ENCODE measurements around the gene CSMD2.
"Not testable (repeated sequence)": the region's sequence is repeated elsewhere in the genome, so short reads cannot be mapped to it uniquely, and the experiment has no call there.

Gene CSMD2

DNA sequence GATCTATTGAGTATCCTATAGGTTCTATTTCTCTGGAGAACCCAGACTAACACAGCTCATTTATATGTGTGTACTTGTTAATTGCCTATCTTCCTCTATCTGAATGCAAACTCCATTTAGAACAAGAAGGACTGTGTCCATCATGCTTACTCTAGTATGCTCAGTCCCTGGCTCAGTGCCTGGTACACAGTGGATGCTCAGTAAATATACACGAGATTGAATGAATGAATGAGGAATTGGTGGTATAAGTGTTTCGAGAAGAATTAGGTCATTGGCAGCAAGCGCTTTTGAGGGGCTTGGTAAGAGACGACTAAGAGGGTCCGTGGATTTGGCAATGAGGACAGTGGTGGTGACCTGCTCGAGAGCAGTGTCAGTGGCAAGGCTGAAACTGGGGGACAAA is 112.5 kb downstream of the CSMD2 start:
- DNase-seq (ENCODE audit: low read depth in 2 of 2) = no peak

DNA sequence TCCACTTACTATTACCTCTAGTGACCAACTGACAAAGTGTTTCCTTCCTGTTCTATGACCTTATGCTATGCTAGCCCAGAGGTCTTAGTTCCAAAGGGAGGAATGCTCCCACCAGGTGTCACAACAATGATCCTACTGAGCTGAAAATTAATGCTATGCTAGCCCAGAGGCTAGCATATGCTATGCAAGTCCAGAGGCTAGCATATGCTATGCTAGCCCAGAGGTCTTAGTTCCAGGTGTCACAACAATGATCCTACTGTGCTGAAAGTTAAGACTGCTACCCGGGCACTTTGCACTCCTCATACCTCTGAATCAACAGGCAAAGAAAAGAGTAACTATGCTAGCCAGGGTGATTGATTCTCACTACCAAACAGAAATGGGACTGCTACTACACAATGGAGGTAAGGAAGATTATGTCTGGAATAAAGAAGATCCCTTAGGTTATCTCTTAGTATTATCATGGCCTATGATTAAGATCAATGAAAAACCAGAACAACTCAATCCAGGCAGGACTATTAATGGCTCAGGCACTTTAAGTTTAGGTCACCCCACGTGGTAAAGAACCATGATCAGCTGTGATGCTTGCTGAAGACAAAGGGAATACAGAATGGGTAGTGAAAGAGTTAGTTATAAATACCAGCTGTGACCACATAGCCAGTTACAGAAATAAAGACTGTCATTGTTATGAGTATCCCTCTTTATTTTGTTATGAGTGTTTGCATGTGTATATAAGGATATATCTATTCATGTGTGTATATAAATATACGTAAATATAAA is 114.1 kb downstream of the CSMD2 start:
- no peak for DNase-seq (ENCODE audit: low read depth in 2 of 2)

DNA sequence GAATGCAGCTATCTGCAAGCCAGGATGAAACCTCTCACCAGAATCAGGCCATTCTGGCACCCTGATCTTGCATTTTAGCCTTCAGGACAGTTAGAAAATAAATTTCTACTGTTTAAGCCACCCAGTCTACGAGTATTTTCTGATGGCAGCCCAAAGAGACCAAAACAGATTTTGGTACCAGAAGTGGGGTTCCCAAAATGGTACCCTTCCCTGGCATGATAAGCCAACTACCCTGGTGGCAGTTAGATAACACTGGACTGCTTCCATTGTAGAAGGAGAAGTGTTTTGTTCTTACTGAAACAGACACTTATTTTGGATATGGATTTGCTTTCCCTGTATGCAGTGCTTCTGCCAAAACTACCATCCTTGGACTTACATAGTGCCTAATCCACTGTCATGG is 115.0 kb downstream of the CSMD2 start:
- DNase-seq (ENCODE audit: low read depth in 2 of 2) = no peak

DNA sequence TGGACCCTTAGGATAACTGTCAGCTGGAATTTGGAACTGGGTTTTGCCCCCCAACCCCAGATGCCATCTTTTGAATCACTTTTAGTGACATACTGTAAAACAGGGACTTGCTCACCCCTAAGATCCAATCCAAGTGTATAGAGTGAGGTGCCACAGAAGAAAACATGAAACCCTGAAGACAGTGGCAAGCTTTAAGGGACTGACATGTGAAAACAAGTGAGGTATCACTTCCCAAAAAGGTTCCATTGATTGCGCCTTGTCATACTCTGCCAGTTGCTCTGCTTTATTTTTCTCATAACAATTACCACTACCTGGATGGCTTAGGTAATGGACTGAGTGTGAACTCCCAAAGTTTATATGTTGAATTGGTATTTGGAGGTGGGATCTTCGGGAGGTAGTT is 115.6 kb downstream of the CSMD2 start:
- no peak for DNase-seq (ENCODE audit: low read depth in 2 of 2)

DNA sequence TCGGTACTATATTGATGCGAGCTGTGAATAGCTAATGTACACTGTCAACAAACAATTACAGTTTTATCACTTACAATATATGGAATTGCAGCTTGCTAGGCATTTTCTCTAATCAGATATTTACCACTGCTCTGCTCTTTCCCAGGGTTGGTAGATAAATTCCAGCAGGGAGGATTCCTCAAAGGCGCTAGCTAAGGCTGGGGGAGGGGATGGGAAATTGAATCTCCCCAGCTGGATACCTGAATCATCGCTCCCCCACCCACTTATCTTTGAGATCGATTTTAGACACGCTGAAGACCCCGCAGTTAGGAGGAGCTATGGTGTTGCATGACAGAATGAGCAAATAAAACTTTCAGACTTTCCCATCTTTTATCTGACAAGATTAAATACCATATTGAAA is 127.2 kb downstream of the CSMD2 start:
- DNase-seq (ENCODE audit: low read depth in 2 of 2) = no peak

DNA sequence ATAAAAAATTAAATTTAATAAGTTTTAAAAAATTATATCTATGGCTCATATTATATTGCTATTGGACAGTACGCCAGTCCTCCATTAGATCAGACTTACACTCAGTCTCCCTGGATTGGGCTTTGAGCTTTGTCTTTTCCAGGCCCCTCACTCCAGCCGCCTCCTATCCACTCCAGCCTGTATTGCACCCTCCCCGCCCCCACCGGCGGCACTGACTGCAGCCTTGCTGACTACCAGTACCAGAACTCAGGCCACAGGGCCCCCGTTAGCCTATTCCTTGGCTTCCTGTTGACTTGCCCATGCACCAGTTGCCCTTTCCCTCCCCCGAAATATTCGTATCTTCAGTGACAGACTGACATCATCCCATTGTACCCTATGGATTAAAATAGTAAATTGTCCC is 127.9 kb downstream of the CSMD2 start:
- DNase-seq (ENCODE audit: low read depth in 2 of 2) = no peak

DNA sequence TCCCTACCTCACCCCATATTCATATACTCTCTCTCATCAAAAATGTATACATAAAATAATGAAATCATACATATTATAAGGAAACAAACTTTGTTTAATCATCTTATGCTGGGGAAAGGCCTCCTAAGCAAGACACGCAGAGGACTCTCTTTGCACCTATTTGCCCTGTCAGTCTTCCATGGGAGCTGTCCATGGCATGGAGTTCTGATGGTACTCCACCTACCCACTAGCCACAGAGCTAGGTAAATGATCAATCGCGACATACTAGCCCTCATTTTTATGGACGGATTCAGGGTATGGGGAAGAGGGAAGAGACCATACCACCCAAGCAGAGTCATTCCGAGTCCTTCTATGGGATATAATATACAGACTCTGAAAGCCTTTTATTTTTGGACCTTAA is 131.0 kb downstream of the CSMD2 start:
- DNase-seq (ENCODE audit: low read depth in 2 of 2) = no peak

DNA sequence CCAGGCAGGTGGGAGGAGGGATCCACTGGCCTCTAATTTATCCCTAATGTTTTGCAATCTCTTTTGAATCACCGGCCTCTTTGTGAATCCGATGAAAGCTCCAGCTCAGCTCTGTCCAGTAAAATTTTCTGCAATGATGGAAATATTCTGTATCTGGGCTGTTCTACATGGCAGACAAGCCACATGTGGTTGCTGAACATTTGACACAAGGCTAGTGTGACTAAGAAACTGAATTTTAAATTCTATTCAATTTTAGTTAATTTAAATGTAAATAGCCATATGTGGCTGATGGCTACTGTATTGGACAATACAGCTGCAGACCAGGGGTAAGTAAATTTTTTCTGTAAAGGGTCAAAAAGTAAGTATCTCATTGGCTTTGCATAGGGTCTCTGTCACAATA is 135.1 kb downstream of the CSMD2 start:
- DNase-seq (ENCODE audit: low read depth in 2 of 2) = no peak

DNA sequence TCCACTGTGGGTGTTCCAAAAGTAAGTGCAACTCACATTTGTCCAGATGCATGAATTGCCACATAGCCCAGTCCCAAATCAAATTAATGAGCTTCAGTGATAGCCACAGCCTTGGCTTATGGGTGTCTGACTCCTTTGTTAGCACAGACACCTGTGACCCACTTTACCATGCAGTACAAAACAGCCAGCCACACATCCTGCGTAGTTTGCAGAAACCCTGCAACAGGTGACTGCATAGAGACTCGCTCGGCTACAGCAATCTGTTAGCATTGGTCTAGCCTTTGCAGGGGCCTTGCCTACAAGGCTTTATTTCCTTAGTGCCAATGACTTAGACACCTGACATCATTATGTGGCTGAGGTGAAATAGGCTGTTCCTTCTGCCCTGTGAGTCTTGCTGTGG is 135.5 kb downstream of the CSMD2 start:
- DNase-seq (ENCODE audit: low read depth in 2 of 2) = no peak

DNA sequence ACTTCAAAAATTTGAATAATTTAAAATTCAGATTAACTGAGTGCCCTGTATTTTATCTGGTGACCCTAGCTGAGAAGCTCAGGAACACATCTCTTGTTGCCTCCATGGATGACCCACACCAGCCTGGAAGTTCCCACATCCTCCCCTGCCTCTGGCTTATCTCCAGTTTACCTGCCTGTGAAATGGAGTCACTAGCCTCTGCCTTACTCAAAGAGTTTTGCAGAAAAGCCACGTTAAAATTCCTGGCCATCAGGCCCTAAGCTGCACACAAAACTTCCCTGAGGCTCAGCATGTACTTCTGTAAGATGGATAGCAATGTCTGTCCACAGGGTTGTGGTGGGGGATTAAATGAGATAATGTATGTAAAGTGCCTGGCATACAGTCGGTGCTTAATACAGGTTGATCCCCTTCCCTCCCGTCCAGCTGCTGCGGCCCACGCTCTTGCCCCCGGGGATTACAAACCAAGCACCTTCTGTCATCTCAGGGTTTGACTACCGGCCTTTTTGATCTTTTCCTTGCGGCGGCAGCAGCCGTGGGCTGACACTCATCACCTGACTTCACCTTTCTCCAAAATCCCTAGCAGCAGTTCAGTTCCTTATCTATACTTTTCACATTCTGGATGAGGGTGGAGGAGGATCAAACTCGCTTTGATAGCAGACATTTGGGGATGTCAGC is 136.5 kb downstream of the CSMD2 start:
- DNase-seq (ENCODE audit: low read depth in 2 of 2) = no peak

DNA sequence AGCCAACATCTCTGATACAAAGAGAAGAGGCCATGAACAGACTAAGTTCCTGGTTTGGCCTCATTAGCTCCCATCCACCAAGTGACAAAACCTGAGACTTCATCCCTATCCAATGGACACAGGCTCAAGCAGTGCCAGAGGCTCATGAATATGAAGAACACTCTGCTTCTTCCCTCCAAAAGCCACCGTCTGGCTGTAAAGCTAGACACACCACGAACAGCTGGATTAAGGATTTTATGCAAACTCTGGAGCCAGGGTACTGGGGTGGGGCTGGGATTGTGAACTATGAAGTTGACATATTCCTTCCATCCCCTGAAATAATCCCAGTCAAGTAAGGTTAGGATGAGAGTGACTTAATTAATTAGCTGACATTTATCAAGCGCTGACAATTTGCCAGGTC is 139.4 kb downstream of the CSMD2 start:
- DNase-seq (ENCODE audit: low read depth in 2 of 2) = no peak

DNA sequence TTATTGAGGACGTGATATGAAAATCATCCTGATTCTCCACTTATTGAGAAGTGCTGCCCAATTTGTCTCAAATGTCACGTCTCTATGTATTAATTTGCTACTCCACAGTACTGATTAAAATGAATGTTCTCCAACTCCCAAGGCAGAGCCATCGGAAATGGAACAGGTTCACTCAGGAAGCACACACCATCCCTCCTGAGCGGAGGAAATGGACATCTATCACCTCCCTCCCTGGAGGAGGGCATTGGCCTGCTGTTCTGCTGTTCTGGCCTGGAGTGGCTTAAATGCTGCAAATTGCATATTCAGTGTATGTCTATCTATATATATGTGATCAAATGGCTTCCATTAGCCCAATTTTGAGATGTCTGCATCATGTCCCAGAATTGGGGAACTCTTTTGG is 140.5 kb downstream of the CSMD2 start:
- DNase-seq (ENCODE audit: low read depth in 2 of 2) = no peak

DNA sequence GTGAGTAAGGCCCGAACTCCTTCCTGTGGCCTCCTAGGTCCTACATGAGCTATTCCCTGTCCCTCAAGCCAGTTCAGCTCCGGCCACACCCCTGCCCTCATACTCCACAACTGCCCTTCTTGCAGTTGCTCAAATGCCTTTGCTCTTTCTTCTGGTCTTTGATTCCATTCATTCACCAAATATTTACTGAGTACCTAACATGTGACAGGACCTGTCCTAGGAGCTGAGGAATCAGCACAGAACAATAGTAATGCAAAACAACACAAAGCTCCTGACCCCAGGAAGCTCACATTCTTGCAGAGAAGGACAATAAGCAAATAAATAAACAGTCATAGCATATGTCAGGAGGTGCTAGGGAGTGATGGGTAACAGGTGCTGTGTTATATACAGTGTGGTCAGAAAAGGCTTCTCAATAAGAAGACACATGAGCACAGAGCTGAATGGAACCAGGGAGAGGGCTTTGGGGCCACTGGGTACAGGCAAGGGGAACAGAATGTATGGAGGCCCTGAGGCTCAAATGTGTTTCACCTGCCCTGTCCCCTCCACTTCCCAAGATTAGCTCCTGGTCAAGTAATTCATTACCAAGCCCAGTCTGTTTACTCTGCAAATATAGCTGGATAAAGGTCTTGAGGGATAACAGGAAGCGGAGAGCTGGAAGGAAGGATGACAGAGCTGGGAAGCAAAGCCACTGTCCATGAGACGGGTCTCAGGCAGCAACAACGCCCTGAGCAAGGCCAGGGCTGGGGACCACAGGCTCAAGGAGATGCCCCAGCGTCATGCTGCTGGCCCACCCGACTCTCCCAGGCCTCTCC is 145.1 kb downstream of the CSMD2 start:
- DNase-seq (ENCODE audit: low read depth in 2 of 2) = no peak

DNA sequence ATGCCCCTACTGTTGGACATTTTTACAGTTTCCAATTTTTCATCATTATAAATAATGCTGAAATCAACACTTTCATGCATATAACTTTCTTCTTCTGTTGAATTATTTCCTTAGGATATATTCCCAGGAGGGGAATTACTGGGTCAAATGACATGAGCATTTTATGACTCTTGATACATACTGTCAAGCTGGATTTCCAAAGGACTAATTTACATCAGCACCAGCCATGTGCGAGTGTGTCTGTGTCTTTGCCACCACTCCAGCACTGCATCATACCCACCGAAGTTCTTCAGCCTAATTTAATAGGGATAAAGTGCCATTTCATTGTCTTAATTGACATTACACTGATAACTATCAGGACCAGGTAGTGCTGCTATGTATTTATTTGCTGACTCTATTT is 146.7 kb downstream of the CSMD2 start:
- DNase-seq (ENCODE audit: low read depth in 2 of 2) = no peak

DNA sequence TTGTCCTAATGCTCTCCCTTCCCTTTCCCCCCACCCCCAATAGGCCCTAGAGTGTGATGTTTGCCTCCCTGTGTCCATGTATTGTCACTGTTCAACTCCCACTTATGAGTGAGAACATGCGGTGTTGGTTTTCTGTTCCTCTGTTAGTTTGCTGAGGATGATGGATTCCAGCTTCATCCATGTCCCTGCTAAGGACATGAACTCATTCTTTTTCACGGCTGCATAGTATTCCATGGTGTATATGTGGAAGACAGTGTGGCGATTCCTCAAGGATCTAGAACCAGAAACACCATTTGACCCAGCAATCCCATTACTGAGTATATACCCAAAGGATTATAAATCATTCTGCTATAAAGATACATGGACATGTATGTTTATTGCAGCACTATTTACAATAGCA is 148.7 kb downstream of the CSMD2 start:
- DNase-seq (ENCODE audit: low read depth in 2 of 2) = not testable (repeated sequence)

DNA sequence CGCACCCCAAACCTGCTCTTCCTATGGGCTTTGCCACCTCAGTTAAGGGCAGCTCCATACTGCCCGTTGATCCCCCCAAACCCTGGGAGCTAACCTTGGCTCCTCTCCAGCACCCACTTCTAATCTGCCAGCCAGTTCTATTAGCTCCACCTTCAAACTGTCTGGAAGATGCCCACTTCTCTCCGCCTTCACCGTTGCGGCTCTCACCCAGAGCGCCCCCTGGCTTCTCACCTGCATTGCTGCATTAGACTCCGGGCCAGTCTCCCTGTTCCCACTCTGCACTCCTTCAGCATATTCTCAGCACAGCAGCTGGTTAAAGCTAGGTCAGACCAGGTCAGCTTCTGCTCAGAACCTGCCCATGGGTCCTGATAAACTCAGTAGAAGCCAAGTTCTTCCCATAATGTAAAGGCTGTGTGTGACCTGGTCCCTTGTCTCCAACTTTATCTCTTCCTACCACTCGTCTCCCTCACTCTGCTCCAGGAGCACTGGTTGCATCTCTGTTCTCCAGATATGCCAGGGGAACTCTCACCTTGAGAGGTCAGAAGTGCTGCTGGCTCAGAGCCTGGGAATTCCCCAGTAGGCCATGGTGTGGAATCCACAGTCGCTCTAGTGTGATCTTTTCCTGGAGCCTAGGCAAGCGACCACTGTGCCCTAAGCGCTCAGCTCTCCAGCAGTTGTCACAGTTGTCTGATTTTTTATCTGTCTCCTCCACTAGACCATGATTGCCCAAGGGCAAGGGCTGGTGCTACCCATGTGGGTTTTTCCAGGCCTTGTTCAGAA is 150.9 kb downstream of the CSMD2 start:
- no peak for DNase-seq (ENCODE audit: low read depth in 2 of 2)

DNA sequence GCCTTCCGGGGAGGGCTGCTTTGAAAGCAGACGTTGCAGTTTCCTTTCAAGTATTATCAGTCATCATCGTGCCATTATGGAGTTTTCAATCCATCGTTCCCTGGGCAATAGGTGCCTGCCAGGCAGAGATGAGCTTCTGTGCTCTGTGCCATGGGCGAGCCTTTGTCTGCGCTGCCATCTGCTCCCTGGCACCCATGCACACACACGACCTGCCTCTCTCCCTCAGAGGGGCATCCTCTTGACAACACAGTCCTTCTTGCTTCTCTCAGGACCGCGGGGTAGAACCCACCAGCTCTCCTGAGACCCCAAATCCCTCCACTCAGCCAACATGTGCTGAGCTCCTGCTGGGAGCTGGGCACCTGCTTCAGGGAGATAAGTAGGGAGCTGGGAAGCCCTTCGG is 151.9 kb downstream of the CSMD2 start:
- DNase-seq (ENCODE audit: low read depth in 2 of 2) = no peak

DNA sequence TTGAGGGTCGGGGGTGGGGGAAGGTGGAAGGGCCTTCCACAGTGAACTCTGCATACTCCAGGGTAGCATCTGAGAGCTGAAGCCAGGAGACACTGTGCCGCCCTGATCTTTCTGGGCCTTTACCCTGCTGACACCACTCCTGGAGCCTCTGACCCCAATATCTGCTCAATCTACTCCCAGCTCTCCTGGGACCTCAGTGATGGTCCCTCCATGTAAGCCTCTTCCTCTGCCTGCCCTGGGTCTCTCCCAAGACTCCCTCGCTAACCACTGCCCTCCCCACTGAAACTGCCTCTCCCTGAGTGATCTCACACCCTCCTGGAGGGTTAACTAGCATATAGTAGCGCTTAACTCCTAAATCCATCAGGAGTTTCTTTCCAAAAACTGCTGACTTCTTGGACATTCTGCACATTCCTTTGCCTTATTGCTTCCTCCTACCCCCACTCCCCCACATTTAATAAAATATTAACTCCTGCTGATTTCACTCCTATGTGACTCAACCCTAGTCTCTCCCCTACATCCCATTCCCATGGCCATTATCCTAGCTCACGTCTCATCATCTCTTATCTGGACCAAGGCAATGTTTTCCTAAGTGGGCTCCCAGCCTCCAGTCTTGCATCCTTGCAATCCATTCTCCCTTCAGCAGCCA is 155.6 kb downstream of the CSMD2 start:
- DNase-seq (ENCODE audit: low read depth in 2 of 2) = no peak

DNA sequence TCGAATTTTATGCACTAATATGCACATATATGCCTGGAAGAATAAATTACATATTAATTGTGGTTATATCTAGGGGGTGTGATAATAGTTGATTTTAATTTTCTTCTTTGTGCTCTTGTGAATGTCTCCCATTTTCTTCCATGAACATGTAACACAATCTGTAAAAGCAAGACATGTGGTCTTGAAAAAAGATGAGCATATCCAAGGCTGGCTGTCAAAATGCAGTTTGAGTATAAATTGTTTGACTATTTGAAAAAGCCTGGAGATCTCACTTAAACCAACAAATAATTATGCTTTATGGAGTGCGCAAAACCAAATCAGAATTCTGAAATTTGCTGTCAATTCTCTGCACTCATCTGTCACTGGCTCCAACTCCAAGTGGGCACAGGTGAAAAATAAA is 157.3 kb downstream of the CSMD2 start:
- DNase-seq (ENCODE audit: low read depth in 2 of 2) = no peak

DNA sequence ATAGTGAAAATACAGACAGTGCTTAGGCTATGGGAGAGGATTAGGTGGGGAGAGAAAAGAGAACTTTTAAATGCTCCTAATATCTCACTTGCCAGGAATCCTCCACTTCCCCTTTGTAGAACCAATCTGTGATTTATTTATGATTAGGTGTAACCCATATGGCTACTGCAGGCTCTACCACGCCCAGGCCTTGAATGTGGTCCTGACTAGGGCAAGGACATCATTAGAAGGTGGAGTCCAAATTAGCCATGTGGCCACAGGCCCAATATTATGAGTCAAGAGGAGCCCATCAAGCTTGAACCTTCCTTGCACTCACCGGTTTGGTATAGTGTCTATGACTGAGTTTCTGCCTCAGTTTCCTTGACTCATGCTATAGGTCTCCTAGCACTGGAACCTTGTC is 159.7 kb downstream of the CSMD2 start:
- no peak for DNase-seq (ENCODE audit: low read depth in 2 of 2)

DNA sequence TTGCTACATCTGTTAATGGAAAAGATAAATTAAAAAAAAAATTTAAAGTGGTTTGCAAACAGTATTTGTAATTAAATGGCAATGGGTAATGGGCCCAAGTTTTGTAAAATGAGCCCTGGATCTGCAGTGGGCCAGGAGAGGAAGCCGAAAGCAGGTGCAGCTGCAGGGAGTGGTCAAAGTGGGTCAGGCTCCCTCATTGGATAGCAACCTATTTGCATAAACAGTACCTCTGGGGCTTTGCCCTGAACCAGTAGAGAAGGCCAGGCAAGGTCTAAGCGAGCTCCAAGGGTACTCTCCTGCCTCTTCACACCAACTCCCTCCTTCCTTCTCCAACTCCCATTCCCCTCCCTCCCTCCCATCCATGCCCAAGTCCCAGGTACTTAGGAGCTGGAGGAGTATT is 162.2 kb downstream of the CSMD2 start:
- no peak for DNase-seq (ENCODE audit: low read depth in 2 of 2)
